Nephron progenitor cell (in vitro differentiated cells): ENCODE measurements around the gene IMMT.

Experiments
- DNase-seq: peaks from one replicate; pipeline ENCODE4 v3.0.0; 2021
- H3K27ac Mint-ChIP-seq: 2 replicates; pipeline ENCODE4 v1.8.0; 2021; ENCODE audit warnings: mild to moderate bottlenecking, moderate library complexity, mixed read lengths
- H3K27me3 Mint-ChIP-seq: 2 replicates; pipeline ENCODE4 v1.8.0; 2021; ENCODE audit warnings: mild to moderate bottlenecking, low read depth, mixed read lengths; ENCODE audit not compliant: poor library complexity
- H3K36me3 Mint-ChIP-seq: 2 replicates; pipeline ENCODE4 v1.8.0; 2021; ENCODE audit warnings: low read depth, mixed read lengths
- H3K4me1 Mint-ChIP-seq: 2 replicates; pipeline ENCODE4 v1.8.0; 2021; ENCODE audit warnings: mixed read lengths
- H3K4me3 Mint-ChIP-seq: 2 replicates; pipeline ENCODE4 v1.8.0; 2021; ENCODE audit warnings: mild to moderate bottlenecking, moderate library complexity, mixed read lengths
- H3K9me3 Mint-ChIP-seq: 2 replicates; pipeline ENCODE4 v1.8.0; 2021; ENCODE audit warnings: mild to moderate bottlenecking, moderate library complexity, mixed read lengths
- CTCF ChIP-seq: fragments of 200-600 bp; sonication (generic); IDR thresholded peaks from 2 replicates; pipeline ENCODE4 v1.5.0; 2021; ENCODE audit warnings: antibody characterized with exemption

Gene IMMT

DNA sequence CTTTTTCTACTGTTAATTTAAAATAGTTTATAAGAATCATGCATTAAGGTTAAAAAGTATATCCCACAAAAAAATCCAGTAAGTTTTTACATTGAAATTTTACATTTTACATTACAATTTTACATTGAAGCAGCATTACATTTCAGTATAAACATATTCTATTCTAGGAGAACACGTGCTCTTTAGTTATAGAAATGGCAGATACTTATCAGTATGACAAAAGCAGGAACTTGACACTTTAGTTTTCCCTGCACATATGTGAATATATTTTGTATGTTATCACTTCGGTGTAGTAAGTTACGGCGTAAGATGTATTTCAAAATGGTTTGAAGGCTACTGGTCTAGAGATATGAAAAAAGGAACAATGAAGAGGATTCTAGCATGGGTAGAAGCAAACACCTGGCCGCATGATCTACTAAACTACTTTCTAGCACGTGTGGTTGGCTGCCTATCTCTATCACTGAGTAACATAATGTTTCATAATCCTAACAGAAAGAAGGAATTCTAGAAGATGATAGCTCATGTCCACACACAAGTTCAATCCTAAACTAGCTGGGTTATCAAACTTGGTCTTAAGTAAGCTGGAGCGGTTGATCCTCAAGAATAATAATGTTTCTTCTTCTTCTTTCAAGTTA is 5.4 kb downstream of the IMMT start:
- H3K27me3 Mint-ChIP-seq, result no peaks in the 10 kb centered on the region
- H3K4me1 Mint-ChIP-seq, result peaks cover 50% of the 10 kb centered on the region
- DNase-seq, result no peak
- H3K9me3 Mint-ChIP-seq, result no peaks in the 10 kb centered on the region
- no peak for TF ChIP-seq CTCF
- H3K4me3 Mint-ChIP-seq, result no peak overlapping the region
- H3K27ac Mint-ChIP-seq, result no peak overlapping the region
- H3K36me3 Mint-ChIP-seq, result peaks cover 29% of the 10 kb centered on the region

GRCh38 chr2:86186431-86186830 is 8.8 kb downstream of the IMMT start:
- no peak for TF ChIP-seq CTCF
- peaks cover 25% of the 10 kb centered on the region for H3K36me3 Mint-ChIP-seq
- H3K4me3 Mint-ChIP-seq, result no peak overlapping the region
- DNase-seq, result no peak
- peak overlapping the region; percentile 40 for H3K27ac Mint-ChIP-seq
- peaks cover 31% of the 10 kb centered on the region for H3K4me1 Mint-ChIP-seq
- H3K27me3 Mint-ChIP-seq, result no peaks in the 10 kb centered on the region
- no peaks in the 10 kb centered on the region for H3K9me3 Mint-ChIP-seq

- H3K4me1 Mint-ChIP-seq, result peaks cover 31% of the 10 kb centered on the region
- no peaks in the 10 kb centered on the region for H3K27me3 Mint-ChIP-seq
- H3K9me3 Mint-ChIP-seq, result no peaks in the 10 kb centered on the region
- H3K4me3 Mint-ChIP-seq, result no peak overlapping the region
- H3K27ac Mint-ChIP-seq, result peak overlapping the region; percentile 40
- TF ChIP-seq CTCF, result no peak
- H3K36me3 Mint-ChIP-seq, result peaks cover 25% of the 10 kb centered on the region
- DNase-seq, result no peak
Measured at GRCh38 chr2:86185517-86186212, 9.6 kb downstream of the IMMT start.

DNA sequence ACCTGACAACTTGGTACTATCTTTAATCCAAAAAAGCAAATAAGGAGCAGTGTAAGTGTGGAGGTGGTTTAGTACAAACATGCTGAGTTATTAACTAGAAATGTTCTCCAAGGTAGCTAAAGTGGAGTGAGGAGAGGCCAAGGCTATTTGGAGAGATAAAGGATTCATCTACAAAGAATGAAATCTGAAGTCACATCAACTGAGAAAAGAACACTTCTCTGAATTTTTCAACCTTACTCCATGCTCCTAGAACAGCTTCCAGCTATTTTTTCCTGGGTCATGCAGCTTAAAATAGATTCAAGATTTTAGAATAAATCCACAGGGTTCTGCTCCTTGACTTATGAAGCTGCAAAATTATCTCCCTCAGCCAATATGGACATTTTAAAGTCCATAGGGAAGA is 18.7 kb downstream of the IMMT start:
- TF ChIP-seq CTCF, result no peak
- Mint-ChIP-seq H3K9me3 (no peaks in the 10 kb centered on the region), H3K4me1 (peaks cover 6% of the 10 kb centered on the region), H3K36me3 (peaks cover 57% of the 10 kb centered on the region), H3K27me3 (no peaks in the 10 kb centered on the region), H3K4me3 (no peak overlapping the region), H3K27ac (peak overlapping the region; percentile 58)
- no peak for DNase-seq

GRCh38 chr2:86175828-86176227 is 19.4 kb downstream of the IMMT start:
- peaks cover 6% of the 10 kb centered on the region for H3K4me1 Mint-ChIP-seq
- no peak overlapping the region for H3K27ac Mint-ChIP-seq
- DNase-seq, result no peak

More at GRCh38 chr2:86175828-86176227, 19.4 kb downstream of the IMMT start:
- no peak overlapping the region for H3K4me3 Mint-ChIP-seq
- no peak for TF ChIP-seq CTCF
- H3K9me3 Mint-ChIP-seq, result no peaks in the 10 kb centered on the region
- H3K36me3 Mint-ChIP-seq, result peaks cover 57% of the 10 kb centered on the region
- H3K27me3 Mint-ChIP-seq, result no peaks in the 10 kb centered on the region
